Osteocyte (in vitro differentiated cells): ENCODE results near the gene PPP4C. TPM values are rescaled to one million over a fixed set of nuclear protein-coding genes. Genes with fewer than 3 reads are reported as not detected.

ENCODE experiments used
- DNase-seq: peaks from one replicate; pipeline ENCODE4 v3.0.0; 2021; ENCODE audit warnings: mixed read lengths; ENCODE audit not compliant: unreplicated experiment; ENCODE audit errors: extremely low spot score
- H3K27ac Mint-ChIP-seq: one replicate; pipeline ENCODE4 v1.8.0; 2021; ENCODE audit warnings: mild to moderate bottlenecking, mixed read lengths; ENCODE audit not compliant: unreplicated experiment
- H3K27me3 Mint-ChIP-seq: one replicate; pipeline ENCODE4 v1.8.0; 2021; ENCODE audit warnings: mixed read lengths; ENCODE audit not compliant: unreplicated experiment
- H3K36me3 Mint-ChIP-seq: one replicate; pipeline ENCODE4 v1.8.0; 2021; ENCODE audit warnings: mixed read lengths; ENCODE audit not compliant: unreplicated experiment
- H3K4me1 Mint-ChIP-seq: one replicate; pipeline ENCODE4 v1.8.0; 2021; ENCODE audit warnings: mixed read lengths; ENCODE audit not compliant: unreplicated experiment
- H3K4me3 Mint-ChIP-seq: one replicate; pipeline ENCODE4 v1.8.0; 2021; ENCODE audit warnings: mild to moderate bottlenecking, moderate library complexity, mixed read lengths; ENCODE audit not compliant: unreplicated experiment
- H3K9me3 Mint-ChIP-seq: one replicate; pipeline ENCODE4 v1.8.0; 2021; ENCODE audit warnings: mixed read lengths; ENCODE audit not compliant: unreplicated experiment
- CTCF ChIP-seq: fragments of 200-600 bp; sonication (generic); IDR thresholded peaks from 2 replicates; pipeline ENCODE4 v1.5.0; 2021; ENCODE audit warnings: antibody characterized with exemption, mild to moderate bottlenecking, moderate library complexity
- total RNA-seq: library from RNA; stranded (reverse); gene quantifications from 2 replicates; pipeline ENCODE4 v1.2.1, GENCODE V29; 2021

Gene PPP4C
- total RNA-seq, 1 donor from 2014 or later, result 102 TPM

- TF ChIP-seq CTCF, result no peak
- H3K27me3 Mint-ChIP-seq, result no peaks in the 10 kb centered on the region
- H3K36me3 Mint-ChIP-seq, result peaks cover 21% of the 10 kb centered on the region
- H3K9me3 Mint-ChIP-seq, result no peaks in the 10 kb centered on the region
- no peaks in the 10 kb centered on the region for H3K4me1 Mint-ChIP-seq
- DNase-seq, result no peak
- H3K27ac Mint-ChIP-seq, result no peak overlapping the region
- H3K4me3 Mint-ChIP-seq, result no peak overlapping the region
Observed at GRCh38 chr16:30084096-30084815, 8.5 kb downstream of the PPP4C start.

DNA sequence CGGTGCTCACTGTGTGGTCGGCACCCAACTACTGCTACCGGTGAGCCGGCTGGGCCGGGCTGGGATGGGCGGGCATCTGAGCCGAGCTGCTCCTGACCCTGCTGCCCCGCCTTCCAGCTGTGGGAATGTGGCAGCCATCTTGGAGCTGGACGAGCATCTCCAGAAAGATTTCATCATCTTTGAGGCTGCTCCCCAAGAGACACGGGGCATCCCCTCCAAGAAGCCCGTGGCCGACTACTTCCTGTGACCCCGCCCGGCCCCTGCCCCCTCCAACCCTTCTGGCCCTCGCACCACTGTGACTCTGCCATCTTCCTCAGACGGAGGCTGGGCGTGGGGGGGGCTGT lies 9.0 kb downstream of the PPP4C start:
- H3K36me3 Mint-ChIP-seq, result peaks cover 21% of the 10 kb centered on the region
- no peak for TF ChIP-seq CTCF
- no peaks in the 10 kb centered on the region for H3K27me3 Mint-ChIP-seq

GRCh38 chr16:30085247-30085646 lies 9.5 kb downstream of the PPP4C start:
- peaks cover 7% of the 10 kb centered on the region for H3K4me1 Mint-ChIP-seq

More for the DNA sequence above, 9.0 kb downstream of the PPP4C start:
- no peak overlapping the region for H3K27ac Mint-ChIP-seq
- no peak overlapping the region for H3K4me3 Mint-ChIP-seq
- H3K4me1 Mint-ChIP-seq, result peaks cover 3% of the 10 kb centered on the region
- H3K9me3 Mint-ChIP-seq, result no peaks in the 10 kb centered on the region
- no peak for DNase-seq

DNA sequence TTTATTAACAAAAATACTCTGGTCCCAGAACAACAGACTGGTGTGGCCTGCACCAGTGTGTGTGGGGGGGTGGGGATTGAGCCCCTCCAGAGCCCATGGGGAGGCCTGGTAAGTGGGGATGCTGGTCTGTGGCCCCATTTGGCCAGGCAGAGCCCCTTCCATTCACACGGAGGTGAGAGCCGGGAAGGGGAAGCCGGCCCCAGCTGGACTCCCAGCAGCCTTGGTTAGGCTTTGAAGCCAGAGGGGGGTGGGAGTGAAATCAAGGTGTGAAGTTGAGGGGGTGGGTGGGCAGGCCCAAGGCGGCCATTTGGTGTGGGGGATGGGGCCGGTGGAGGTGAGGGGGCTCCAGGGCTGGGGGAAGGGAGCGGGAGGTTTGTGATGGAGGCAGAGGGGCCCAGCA lies 10.0 kb downstream of the PPP4C start:
- TF ChIP-seq CTCF, result no peak
- peaks cover 21% of the 10 kb centered on the region for H3K36me3 Mint-ChIP-seq
- no peak overlapping the region for H3K27ac Mint-ChIP-seq
- no peak overlapping the region for H3K4me3 Mint-ChIP-seq
- H3K4me1 Mint-ChIP-seq, result peaks cover 10% of the 10 kb centered on the region
- H3K27me3 Mint-ChIP-seq, result no peaks in the 10 kb centered on the region
- H3K9me3 Mint-ChIP-seq, result no peaks in the 10 kb centered on the region
- DNase-seq, result no peak

More at GRCh38 chr16:30085247-30085646, 9.5 kb downstream of the PPP4C start:
- TF ChIP-seq CTCF, result no peak
- peaks cover 21% of the 10 kb centered on the region for H3K36me3 Mint-ChIP-seq
- no peak for DNase-seq
- H3K27me3 Mint-ChIP-seq, result no peaks in the 10 kb centered on the region
- no peak overlapping the region for H3K4me3 Mint-ChIP-seq
- no peaks in the 10 kb centered on the region for H3K9me3 Mint-ChIP-seq
- H3K27ac Mint-ChIP-seq, result no peak overlapping the region

DNA sequence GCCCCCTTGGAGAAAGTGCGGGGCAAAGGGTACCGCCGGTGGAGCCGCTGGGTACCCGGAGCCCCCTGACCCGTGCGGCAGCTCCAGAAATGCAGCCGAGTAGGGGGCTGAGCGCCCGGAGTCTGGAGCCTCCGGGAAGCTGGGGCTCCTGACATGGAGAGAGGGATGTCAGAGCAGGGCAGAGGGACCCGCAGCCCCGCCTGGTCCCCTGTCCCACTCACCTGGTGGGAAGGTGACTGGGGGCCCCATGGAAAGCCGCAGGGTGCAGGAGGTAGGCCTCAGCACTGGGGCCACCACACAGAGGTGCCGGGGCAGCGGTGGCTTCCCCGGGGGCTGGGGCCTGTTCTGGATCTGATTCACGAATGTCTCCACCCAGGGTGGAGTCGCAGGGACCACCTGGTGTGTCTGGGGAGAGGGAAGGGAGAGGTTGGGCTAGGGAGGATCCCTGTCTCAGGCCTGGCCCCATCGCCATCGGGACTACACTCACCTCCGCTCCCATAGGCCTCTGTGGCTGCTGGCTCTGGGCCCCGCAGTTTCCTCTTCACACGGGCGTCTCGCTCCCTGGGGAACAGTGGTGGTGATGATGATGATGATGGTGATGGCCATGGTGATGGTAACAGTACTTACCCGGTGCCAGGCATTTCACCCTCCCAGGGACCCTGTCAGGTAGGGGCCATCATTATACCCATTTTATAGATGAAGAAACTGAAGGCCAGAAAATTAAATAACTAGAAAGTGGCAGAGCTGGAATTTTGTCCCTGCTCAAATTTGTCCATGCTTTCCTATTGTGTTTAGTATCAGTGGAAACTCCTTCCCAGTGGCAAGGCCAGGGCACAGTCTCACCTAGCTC lies 10.7 kb downstream of the PPP4C start:
- no peak for DNase-seq
- no peak for TF ChIP-seq CTCF
- Mint-ChIP-seq H3K4me1 (peaks cover 12% of the 10 kb centered on the region), H3K27me3 (no peaks in the 10 kb centered on the region), H3K36me3 (peaks cover 21% of the 10 kb centered on the region), H3K9me3 (no peaks in the 10 kb centered on the region), H3K27ac (no peak overlapping the region), H3K4me3 (no peak overlapping the region)
